HepG2 (cell line): Measurements from ENCODE around the gene SPRED2. TPM values are rescaled to one million over a fixed set of nuclear protein-coding genes. Genes with fewer than 3 reads are reported as not detected.
A peak's percentile ranks its signal among the peaks of the same experiment; 100 is the strongest.

ENCODE experiments used
- FOXC1 ChIP-seq: sonication (generic); formaldehyde crosslinking; IDR thresholded peaks from 2 replicates; pipeline ENCODE4 v1.8.0; 2022; ENCODE audit warnings: mild to moderate bottlenecking, missing genetic modification reagents, borderline replicate concordance
- HNRNPK ChIP-seq: fragments of 200-400 bp; formaldehyde crosslinking; IDR thresholded peaks from 2 replicates; pipeline ENCODE4 v1.6.1; 2018; ENCODE audit warnings: low read length, low read depth, moderate library complexity, mild to moderate bottlenecking; ENCODE audit not compliant: poor library complexity, severe bottlenecking
- MEIS2 ChIP-seq: sonication (generic); formaldehyde crosslinking; IDR thresholded peaks from 2 replicates; pipeline ENCODE4 v1.9.0; 2021; ENCODE audit warnings: mild to moderate bottlenecking, missing genetic modification reagents
- MTERF4 ChIP-seq: sonication (generic); formaldehyde crosslinking; IDR thresholded peaks from 2 replicates; pipeline ENCODE4 v1.8.0; 2023; ENCODE audit warnings: mild to moderate bottlenecking, missing genetic modification reagents
- PAF1 ChIP-seq: IDR thresholded peaks from 2 replicates; pipeline ENCODE4 v1.6.1; 2016; ENCODE audit warnings: missing genetic modification reagents, missing compliant biosample characterization
- PRDM15 ChIP-seq: sonication (generic); formaldehyde crosslinking; IDR thresholded peaks from 2 replicates; pipeline ENCODE4 v1.4.0; 2020; ENCODE audit warnings: missing genetic modification reagents
- RARA ChIP-seq: IDR thresholded peaks from 2 replicates; pipeline ENCODE4 v1.6.1; 2016; ENCODE audit warnings: missing genetic modification reagents, missing compliant biosample characterization
- RORA ChIP-seq: sonication (generic); formaldehyde crosslinking; IDR thresholded peaks from 2 replicates; pipeline ENCODE4 v1.5.0; 2020; ENCODE audit warnings: mild to moderate bottlenecking, missing genetic modification reagents, moderate library complexity
- TAF15 ChIP-seq: fragments of 200-400 bp; formaldehyde crosslinking; IDR thresholded peaks from one replicate; pipeline ENCODE4 v1.6.1; 2018; ENCODE audit warnings: mild to moderate bottlenecking, low read depth, low read length; ENCODE audit not compliant: poor library complexity, severe bottlenecking
- TFDP1 ChIP-seq: IDR thresholded peaks from 2 replicates; pipeline ENCODE4 v1.6.1; 2016; ENCODE audit warnings: missing compliant biosample characterization, missing genetic modification reagents, borderline replicate concordance
- TIGD3 ChIP-seq: sonication (generic); formaldehyde crosslinking; IDR thresholded peaks from 2 replicates; pipeline ENCODE4 v1.5.1; 2020; ENCODE audit warnings: mild to moderate bottlenecking, missing genetic modification reagents, borderline replicate concordance
- TMF1 ChIP-seq: sonication (generic); formaldehyde crosslinking; IDR thresholded peaks from 2 replicates; pipeline ENCODE4 v1.8.1; 2022; ENCODE audit warnings: low read depth, missing genetic modification reagents
- ZNF362 ChIP-seq: sonication (generic); formaldehyde crosslinking; IDR thresholded peaks from 2 replicates; pipeline ENCODE4 v1.4.0; 2020; ENCODE audit warnings: missing genetic modification reagents, mild to moderate bottlenecking, borderline replicate concordance
- ZNF546 ChIP-seq: sonication (generic); formaldehyde crosslinking; conservative IDR thresholded peaks from 2 replicates; pipeline ENCODE4 v1.8.1; 2023; ENCODE audit warnings: mild to moderate bottlenecking, missing genetic modification reagents
- ZNF580 ChIP-seq: IDR thresholded peaks from 2 replicates; pipeline ENCODE4 v1.6.1; 2016; ENCODE audit warnings: low read depth, borderline replicate concordance
- ZNF800 ChIP-seq: sonication (generic); formaldehyde crosslinking; IDR thresholded peaks from 2 replicates; pipeline ENCODE4 v1.4.0; 2020; ENCODE audit warnings: missing genetic modification reagents
- ZNF816 ChIP-seq: sonication (generic); formaldehyde crosslinking; IDR thresholded peaks from 2 replicates; pipeline ENCODE4 v1.8.0; 2022; ENCODE audit warnings: missing genetic modification reagents, mild to moderate bottlenecking, borderline replicate concordance
- polyA plus RNA-seq, 8 experiments: library from polyadenylated mRNA; depleted of rRNA in 3 of 8; stranded (reverse) in 7 of 8; unstranded in 1 of 8; fragments of >200 nt; fragmentation: Illumina TruSeq in 4 of 8; extraction: Trizol in 4 of 8; gene quantifications; 2 replicates each; pipeline versions ENCODE4 v1.2.1 to v1.2.3, GENCODE V29; 2011 to 2016; ENCODE audit warnings: low read depth in 4 of 8, missing spikeins in 1 of 8, mixed read lengths in 1 of 8; ENCODE audit not compliant: insufficient read depth in 1 of 8
- total RNA-seq, 5 experiments: library from RNA; depleted of rRNA; stranded (reverse); fragments of >200 nt; fragmentation: Illumina TruSeq; extraction: Trizol; gene quantifications; 2 replicates each; pipeline ENCODE4 v1.2.3, GENCODE V29; 2016; ENCODE audit warnings: low read depth in 1 of 5

The SPRED2 gene
- total and polyA plus RNA-seq, 2 of the 13 experiments (the other 11 are each of a cell fraction or from before 2014, with no cell fraction given), result 13.0 to 37.0 TPM

- TF ChIP-seq ZNF800 (CRISPR knock-in tag), result no peak
- TF ChIP-seq MTERF4 (CRISPR knock-in tag), result 0 out of 2 replicates have a peak, but pooled peaks have one; percentile 15
- TF ChIP-seq ZNF546 (CRISPR knock-in tag), result no peak
- no peak for TF ChIP-seq ZNF580 (CRISPR knock-in tag)
- TF ChIP-seq TFDP1 (CRISPR knock-in tag), result no peak
- TF ChIP-seq RORA, result no peak
- TF ChIP-seq ZNF816 (CRISPR knock-in tag), result no peak
- TF ChIP-seq MEIS2, result no peak; the same call in 1 of the 2 replicates
- peak; percentile 30 for TF ChIP-seq TAF15
- TF ChIP-seq HNRNPK, result peak; percentile 85
- no peak for TF ChIP-seq PAF1 (CRISPR knock-in tag)
- TF ChIP-seq ZNF362 (CRISPR knock-in tag), result no peak
- no peak for TF ChIP-seq PRDM15 (CRISPR knock-in tag)
- no peak for TF ChIP-seq RARA (CRISPR knock-in tag)
- TF ChIP-seq TIGD3 (CRISPR knock-in tag), result no peak
- no peak for TF ChIP-seq TMF1 (CRISPR knock-in tag)
- TF ChIP-seq FOXC1 (CRISPR knock-in tag), result no peak; the same call in 1 of the 2 replicates
Observed at GRCh38 chr2:65431421-65432226, 775 bp downstream of the SPRED2 start (continued).
